ENCODE results near the gene PKLR.

- TF ChIP-seq CTCF (IDR thresholded peaks at IDR 0.05) (no peak), POLR2A (IDR thresholded peaks at IDR 0.05) (no peak)
Observed at GRCh38 chr1:155256058-155256852, 45.0 kb downstream of the PKLR start.
